K562 (cell line): ENCODE results near the gene KIF9. TPM values are rescaled to one million over a fixed set of nuclear protein-coding genes. Genes with fewer than 3 reads are reported as not detected.

ENCODE experiments used
- ATAC-seq: fragments of 200-7000 bp; cut with Tn5 transposase; 3 replicates; pipeline ENCODE4 v1.9.1; 2020; ENCODE audit warnings: moderate library complexity
- BruUV-seq: library from RNA; stranded (reverse); fragments of 400-500 nt; replicated peaks from 2 replicates; lab custom pipeline; 2021; lab: Mats Ljungman, UMichigan
- CTCF ChIA-PET: fragments of 300-600 bp; formaldehyde crosslinking; extraction: SDS; loops from one replicate; lab custom pipeline; 2021; ENCODE audit warnings: low intra/inter-chr PET ratio; lab: Yijun Ruan, JAX
- POLR2A ChIA-PET: fragments of 300-600, 350-650 bp; sonication (Branson Sonifier 250); formaldehyde crosslinking; extraction: SDS; loops from one replicate; lab custom pipeline; 2021; ENCODE audit warnings: antibody characterized with exemption, inconsistent platforms; lab: Yijun Ruan, JAX
- DNase-seq, 4 experiments: peaks; one replicate each; pipeline versions ENCODE4 v3.0.0 to v3.0.0-alpha.2; 2011 to 2018; ENCODE audit warnings: low spot score in 3 of 4, mixed read lengths in 3 of 4; ENCODE audit errors: extremely low read depth in 1 of 4
- FAIRE-seq: peaks from 2 replicates; lab custom pipeline; 2011; peaks lifted over from hg19 to GRCh38; lab: Jason Lieb, UNC
- H2AFZ ChIP-seq: 2 replicates; pipeline ENCODE4 v1.6.0; 2011; ENCODE audit warnings: low read depth, low read length, control low read depth, inconsistent platforms
- H3K27ac ChIP-seq: fragments of 200-600 bp; 3 replicates; pipeline ENCODE4 v1.8.0; 2011; ENCODE audit warnings: low read depth, mild to moderate bottlenecking, control low read depth, inconsistent platforms, low read length, moderate library complexity, mixed read lengths; ENCODE audit errors: extremely low read depth
- H3K27me3 ChIP-seq, 2 experiments: fragments of 300-600 bp in 1 of 2; 2 replicates in 1 of 2; 3 replicates in 1 of 2; pipeline versions ENCODE4 v1.6.0 to v1.8.0; 2011; ENCODE audit warnings: inconsistent platforms in 2 of 2, low read length in 2 of 2, mild to moderate bottlenecking in 1 of 2, mixed read lengths in 1 of 2, moderate library complexity in 1 of 2; ENCODE audit not compliant: control insufficient read depth in 2 of 2, insufficient read depth in 2 of 2
- H3K36me3 ChIP-seq: fragments of 300-600 bp; 3 replicates; pipeline ENCODE4 v1.8.0; 2011; ENCODE audit warnings: mild to moderate bottlenecking, low read length, inconsistent platforms; ENCODE audit not compliant: control insufficient read depth, insufficient read depth
- H3K4me1 ChIP-seq, 2 experiments: fragments of 200-600 bp in 1 of 2; replicated peaks in 1 of 2; 2 replicates in 1 of 2; 3 replicates in 1 of 2; pipeline versions ENCODE4 v1.5.1 to v1.8.0; 2011; ENCODE audit warnings: inconsistent platforms in 2 of 2, low read length in 2 of 2, mild to moderate bottlenecking in 1 of 2, mixed read lengths in 1 of 2, moderate library complexity in 1 of 2; ENCODE audit not compliant: control insufficient read depth in 2 of 2, insufficient read depth in 2 of 2
- H3K4me2 ChIP-seq: 2 replicates; pipeline ENCODE4 v1.6.1; 2011; ENCODE audit warnings: low read length, control low read depth, inconsistent platforms, mixed read lengths; ENCODE audit not compliant: insufficient read depth
- H3K4me3 ChIP-seq: fragments of 200-600 bp; sonication (generic), shearing (Covaris generic); 2 replicates; pipeline ENCODE4 v1.5.1; 2016; ENCODE audit warnings: control low read depth, inconsistent platforms
- H3K79me2 ChIP-seq: fragments of 200-600 bp; 3 replicates; pipeline ENCODE4 v1.8.0; 2011; ENCODE audit warnings: low read length, inconsistent platforms; ENCODE audit not compliant: control insufficient read depth, insufficient read depth
- H3K9ac ChIP-seq, 2 experiments: 2 replicates each; pipeline versions ENCODE4 v1.6.0 to v1.6.1; 2011; ENCODE audit warnings: low read depth in 2 of 2, low read length in 2 of 2, control low read depth in 1 of 2, inconsistent platforms in 1 of 2, mild to moderate bottlenecking in 1 of 2, mixed read lengths in 1 of 2; ENCODE audit not compliant: insufficient read depth in 1 of 2
- H3K9me1 ChIP-seq: one replicate; pipeline ENCODE4 v1.6.0; 2011; ENCODE audit warnings: inconsistent platforms, mild to moderate bottlenecking, low read length, moderate library complexity; ENCODE audit not compliant: control insufficient read depth, insufficient read depth
- H3K9me3 ChIP-seq: replicated peaks from 2 replicates; pipeline ENCODE4 v1.5.1; 2011; ENCODE audit warnings: low read depth, low read length, inconsistent platforms; ENCODE audit not compliant: control insufficient read depth, insufficient read depth
- H4K20me1 ChIP-seq: replicated peaks from 2 replicates; pipeline ENCODE4 v1.6.1; 2011; ENCODE audit warnings: low read length, inconsistent platforms, mixed read lengths; ENCODE audit not compliant: control insufficient read depth, insufficient read depth
- ARID4B ChIP-seq: sonication (generic); formaldehyde crosslinking; IDR thresholded peaks from 2 replicates; pipeline ENCODE4 v1.8.0; 2022; ENCODE audit warnings: mild to moderate bottlenecking, missing genetic modification reagents
- POU5F1 ChIP-seq: fragments of 150-350 bp; IDR thresholded peaks from 2 replicates; pipeline ENCODE4 v1.6.1; 2014; ENCODE audit warnings: borderline replicate concordance, low read length, low read depth, mild to moderate bottlenecking; ENCODE audit not compliant: partially characterized antibody
- STAT6 ChIP-seq: sonication (generic); formaldehyde crosslinking; IDR thresholded peaks from 2 replicates; pipeline ENCODE4 v1.8.1; 2023; ENCODE audit warnings: mild to moderate bottlenecking, missing genetic modification reagents
- ZNF133 ChIP-seq: fragments of 250-450 bp; sonication (Bioruptor Pico); IDR thresholded peaks from 2 replicates; pipeline ENCODE4 v1.4.0; 2020; ENCODE audit warnings: mild to moderate bottlenecking
- ZNF263 ChIP-seq: sonication (generic); formaldehyde crosslinking; IDR thresholded peaks from 2 replicates; pipeline ENCODE4 v1.8.0; 2022; ENCODE audit warnings: mild to moderate bottlenecking, missing genetic modification reagents, borderline replicate concordance
- ZNF277 ChIP-seq: fragments of 250-450 bp; sonication (Bioruptor Pico); IDR thresholded peaks from 2 replicates; pipeline ENCODE4 v1.8.0; 2022; ENCODE audit warnings: inconsistent platforms, mild to moderate bottlenecking, moderate library complexity, borderline replicate concordance
- WGBS: fragments of 100-300 bp; shearing (Covaris generic); methylation state at CpG from one replicate; pipeline ENCODE4 v1.1.6; 2016; ENCODE audit warnings: low coverage, mixed read lengths; ENCODE audit not compliant: insufficient coverage; ENCODE audit errors: missing lambda C conversion rate; 5-methylcytosine and 5-hydroxymethylcytosine counted together
- in situ Hi-C: fragments of 300-500 bp; cut with MboI; formaldehyde crosslinking; loops from 4 replicates; pipeline ENCODE4 v1.15.0; 2018; ENCODE audit warnings: inconsistent platforms, mixed read lengths
- intact Hi-C: fragments of 100-400 bp; cut with micrococcal nuclease; formaldehyde crosslinking; loops from 2 replicates; pipeline ENCODE4 v1.14.2; 2022
- polyA plus RNA-seq, 8 experiments: library from polyadenylated mRNA; depleted of rRNA in 4 of 8; stranded (reverse) in 5 of 8; unstranded in 3 of 8; fragments of >200 nt; fragmentation: Nextera tagmentation in 2 of 8; fragmentation: Illumina TruSeq in 1 of 8; extraction: Ambion mirVana in 2 of 8; extraction: Trizol in 1 of 8; gene quantifications; 2 replicates each; pipeline versions ENCODE4 v1.2.1 to v1.2.3, GENCODE V29; 2011 to 2014; ENCODE audit warnings: inconsistent platforms in 1 of 8, missing spikeins in 1 of 8
- total RNA-seq, 7 experiments: library from RNA; depleted of rRNA in 6 of 7; stranded (reverse); fragments of >200 nt in 6 of 7; fragmentation: Illumina TruSeq in 2 of 7; extraction: Trizol in 2 of 7; gene quantifications; 2 replicates each; pipeline versions ENCODE4 v1.2.1 to v1.2.3, GENCODE V29; 2011 to 2021; ENCODE audit warnings: low replicate concordance in 1 of 7

Gene KIF9
- total and polyA plus RNA-seq, 9 of the 15 experiments (the other 6 are each of a cell fraction or from before 2014, with no cell fraction given): 16.9 to 56.9 (median 25.0) TPM

GRCh38 chr3:47280519-47280918, 2.1 kb downstream of the KIF9 start (continued):
- TF ChIP-seq ARID4B (CRISPR knock-in tag): no peak
- TF ChIP-seq POU5F1: no peak

GRCh38 chr3:47276558-47276957, 6.0 kb downstream of the KIF9 start:
- Histone ChIP-seq H2AFZ (no peak overlapping the region), H3K4me2 (no peak overlapping the region), H3K4me3 (no peak overlapping the region), H4K20me1 (no peaks in the 10 kb centered on the region), H3K27me3 (no peaks in the 10 kb centered on the region), H3K36me3 (peaks cover 7% of the 10 kb centered on the region; the same call in 1 of the 3 replicates), H3K27ac (no peak overlapping the region), H3K9ac (no peak overlapping the region), H3K9me1 (no peaks in the 10 kb centered on the region), H3K4me1 (peaks cover 0 to 5% of the 10 kb centered on the region in 2 experiments; a peak in 4 of 5 replicates), H3K9me3 (no peaks in the 10 kb centered on the region), H3K79me2 (peaks cover 6% of the 10 kb centered on the region; the same call in 1 of the 3 replicates)
- no TSS peak for BruUV-seq
- no peak for FAIRE-seq
- ChIA-PET POLR2A (interaction anchor here (0.6 to 1.2 kb wide), 4 partner anchors 10 to 125 kb away, joined by 3 to 7 read pairs (median 4); no protein-coding TSS in a partner anchor), CTCF (no interaction called here)
- 53% methylated on average over 4 of the region's 4 CpGs for WGBS
- intact Hi-C loops (no loop called here), in situ Hi-C loops (no loop called here)
- no peak for ATAC-seq
- DNase-seq: no peak
- no peak for TF ChIP-seq STAT6 (CRISPR knock-in tag)
- TF ChIP-seq ZNF133 (CRISPR knock-in tag): no peak
- TF ChIP-seq ZNF277 (CRISPR knock-in tag): no peak
- TF ChIP-seq ZNF263 (CRISPR knock-in tag): no peak
